Left renal pelvis (tissue), 4 donors: ENCODE measurements around the gene MRPL1. TPM values are rescaled to one million over a fixed set of nuclear protein-coding genes. Genes with fewer than 3 reads are reported as not detected.

Source experiments
- DNase-seq, 4 donors: peaks; one replicate each; pipeline ENCODE4 v3.0.0-alpha.2; 2013; ENCODE audit warnings: low read depth in 4 of 4, low spot score in 3 of 4
- polyA plus RNA-seq, 4 donors: library from polyadenylated mRNA; unstranded; fragments of 120-200 nt; gene quantifications; one replicate each; pipeline ENCODE4 v1.2.1, GENCODE V29; 2013; ENCODE audit not compliant: insufficient read length in 4 of 4

MRPL1 gene
- 10 to 100 TPM; 41.9 to 64.0 (median 58.9) TPM for polyA plus RNA-seq

- DNase-seq = peak; percentile 81 to 94 (median 88)
These were observed at the start of gene MRPL1 for GRCh38 chr4:77862478-77863216. MRPL1 (plus strand) TSS chr4:77862830; CDS start chr4:77862849, 19 bp downstream.

DNA sequence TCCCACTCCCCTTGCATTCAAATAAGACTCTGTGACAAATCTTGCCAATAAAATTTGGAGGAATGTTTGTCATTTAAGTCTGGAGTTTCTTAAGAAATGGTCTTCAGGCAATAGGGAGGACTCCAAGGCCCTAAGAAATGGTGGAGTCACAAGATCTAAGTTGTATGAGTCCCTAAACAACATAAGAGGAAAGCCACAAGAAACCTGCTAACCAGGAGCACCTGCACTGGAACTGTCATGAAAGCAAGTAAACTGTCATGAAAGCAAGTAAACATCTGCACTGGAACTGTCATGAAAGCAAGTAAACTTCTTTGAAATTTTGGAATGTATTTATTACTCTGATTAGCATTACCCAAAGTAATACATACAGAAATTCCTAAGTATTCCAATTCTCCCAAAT, 47.0 kb upstream of the MRPL1 start:
- no peak for DNase-seq

GRCh38 chr4:77816546-77816945, 46.1 kb upstream of the MRPL1 start:
- DNase-seq = no peak

DNA sequence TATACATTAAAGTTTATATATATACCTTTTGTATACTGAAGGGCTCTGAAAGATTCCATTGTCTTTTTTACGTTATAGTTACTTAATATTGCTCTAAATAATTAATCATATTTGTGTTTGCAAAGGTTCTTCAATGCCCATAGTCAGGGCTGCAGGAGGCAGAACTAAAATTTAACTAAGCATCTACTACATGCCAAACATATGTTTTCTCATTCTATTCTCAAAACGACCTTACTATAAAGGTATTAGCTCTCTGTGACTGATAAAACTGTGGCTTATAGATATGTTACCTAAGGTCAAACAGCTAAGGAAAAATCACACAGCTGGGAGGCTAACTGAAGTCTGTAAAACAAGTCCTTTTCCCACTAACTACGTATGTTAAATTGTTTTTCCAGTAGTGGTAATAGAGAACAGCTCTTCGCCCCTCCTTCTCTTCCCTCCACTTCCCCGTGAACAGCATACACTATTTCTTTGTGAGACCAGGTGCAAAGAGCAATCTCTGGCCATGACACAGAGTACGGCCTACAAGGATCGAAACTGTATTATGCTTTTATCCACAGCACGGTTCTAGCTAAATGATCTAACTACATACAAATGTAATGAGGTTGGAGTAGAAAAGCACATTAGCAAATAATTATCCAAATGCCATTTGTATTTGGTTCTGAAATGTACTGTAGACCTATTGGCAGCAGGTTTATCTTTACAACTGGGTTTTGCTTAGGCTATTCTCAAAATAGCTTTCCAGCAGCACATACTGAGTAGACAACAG, 45.1 kb upstream of the MRPL1 start:
- peak in 2 of 4 donors; percentile 16 to 20 for DNase-seq

- peak; percentile 60 to 71 (median 68) for DNase-seq
These were observed 44.5 kb upstream of the MRPL1 start for GRCh38 chr4:77818073-77818601.

DNA sequence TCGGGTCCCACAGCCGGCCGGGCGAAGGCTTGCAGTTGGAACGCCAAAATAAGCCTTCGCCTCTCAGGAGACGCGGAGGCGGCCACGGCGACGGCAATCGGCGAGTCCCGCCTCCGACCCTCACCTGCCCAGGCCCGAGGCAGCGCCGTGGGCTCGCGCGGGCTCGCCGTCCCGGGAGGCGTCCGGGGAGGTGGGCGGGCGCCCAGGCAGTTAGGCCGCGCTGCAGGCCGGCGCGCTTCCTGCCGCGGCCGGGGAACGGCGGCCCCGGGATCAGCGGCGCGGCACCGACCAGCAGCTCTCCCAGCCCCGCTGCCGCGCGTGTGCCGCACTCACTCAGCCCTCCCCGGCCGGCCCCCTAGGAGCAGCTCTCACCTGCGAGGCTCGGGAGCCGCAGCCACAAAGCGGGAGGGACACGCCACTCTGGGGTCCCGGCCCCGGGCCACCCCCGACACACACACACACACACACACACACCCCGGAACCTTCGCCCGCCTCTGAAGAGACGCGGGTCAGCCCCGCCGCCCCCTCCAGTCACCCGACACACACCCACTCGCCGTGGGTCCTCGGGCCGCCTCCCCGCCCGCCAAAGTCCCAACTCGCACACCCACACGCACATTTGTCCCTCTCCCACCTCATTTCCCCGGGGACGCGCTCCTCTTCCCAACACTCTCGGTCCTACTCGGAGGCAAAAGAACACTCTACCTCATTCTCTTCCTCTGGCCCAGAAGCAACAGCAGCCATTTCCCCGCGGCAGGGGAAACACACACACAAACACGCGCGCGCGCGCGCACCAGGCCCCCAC, 43.8 kb upstream of the MRPL1 start, which contains the start of gene CNOT6L:
CNOT6L (minus strand) TSS at position 767 of the 802 bp plus-strand sequence; CDS start at position 707, 60 bp downstream.
- DNase-seq = peak; percentile 51 to 68 (median 57)

- DNase-seq = no peak
These were observed 43.2 kb upstream of the MRPL1 start for GRCh38 chr4:77819404-77819842.

DNA sequence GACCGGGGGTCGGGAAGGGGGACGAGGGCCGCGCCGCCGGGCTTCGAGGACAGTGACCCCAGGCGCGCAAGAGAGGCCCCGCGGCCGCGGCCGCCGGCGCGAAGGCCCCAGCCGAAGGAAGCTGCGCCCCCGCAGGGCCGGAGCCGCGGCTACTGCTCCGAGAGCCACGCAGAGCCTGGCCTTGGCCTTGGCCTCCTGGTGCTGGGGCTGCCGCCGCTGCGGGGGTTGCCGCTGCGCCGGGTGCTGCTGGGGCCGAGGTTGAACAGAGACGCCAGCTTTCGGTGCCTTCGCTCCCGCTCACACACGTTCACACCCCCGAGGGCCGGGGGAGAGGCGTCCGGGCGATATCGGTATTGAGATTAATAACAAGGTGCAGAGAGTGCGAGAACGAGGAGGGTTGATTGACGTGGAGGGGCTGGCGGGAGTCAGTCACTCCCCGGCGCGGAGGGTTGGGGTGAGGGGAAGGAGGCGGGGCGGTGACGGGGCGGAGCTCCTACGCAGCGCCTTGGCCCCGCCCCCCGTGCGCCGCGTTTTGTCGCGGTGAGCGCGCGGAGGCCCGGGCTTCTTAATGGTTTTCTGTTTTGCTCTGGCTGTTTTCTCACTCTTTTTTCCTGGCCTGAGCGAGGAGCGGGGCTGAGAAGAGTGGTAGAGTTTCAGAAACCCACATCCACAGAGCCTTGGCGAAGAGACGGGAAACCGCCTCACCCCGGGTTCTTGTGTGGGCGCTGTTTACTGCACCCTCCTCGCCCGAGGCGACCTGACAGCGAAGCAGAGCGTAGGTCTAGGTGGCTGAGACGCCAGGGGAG, 42.6 kb upstream of the MRPL1 start:
- DNase-seq = peak; percentile 81 to 87 (median 83)

GRCh38 chr4:77820649-77821561, 41.7 kb upstream of the MRPL1 start:
- DNase-seq = no peak

DNA sequence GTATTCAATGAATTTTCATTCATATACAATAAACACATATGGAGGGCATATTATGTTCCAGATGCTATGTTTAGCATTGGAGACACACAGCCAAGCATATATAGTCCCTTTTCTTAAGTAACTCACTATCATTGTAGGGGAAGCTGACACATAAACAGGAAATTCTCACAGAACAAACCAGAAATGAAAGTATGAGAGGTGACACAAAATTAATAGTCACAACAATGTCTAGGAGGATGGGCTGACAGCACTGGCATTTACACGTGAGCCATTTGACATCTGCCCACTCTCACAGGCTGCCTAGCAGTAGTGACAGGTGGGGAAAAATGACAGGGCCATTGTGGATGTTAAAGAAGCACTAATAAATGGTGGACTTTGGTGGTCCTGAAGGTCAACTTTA, 40.9 kb upstream of the MRPL1 start:
- DNase-seq = no peak

GRCh38 chr4:77826275-77826674, 36.4 kb upstream of the MRPL1 start:
- DNase-seq = no peak

DNA sequence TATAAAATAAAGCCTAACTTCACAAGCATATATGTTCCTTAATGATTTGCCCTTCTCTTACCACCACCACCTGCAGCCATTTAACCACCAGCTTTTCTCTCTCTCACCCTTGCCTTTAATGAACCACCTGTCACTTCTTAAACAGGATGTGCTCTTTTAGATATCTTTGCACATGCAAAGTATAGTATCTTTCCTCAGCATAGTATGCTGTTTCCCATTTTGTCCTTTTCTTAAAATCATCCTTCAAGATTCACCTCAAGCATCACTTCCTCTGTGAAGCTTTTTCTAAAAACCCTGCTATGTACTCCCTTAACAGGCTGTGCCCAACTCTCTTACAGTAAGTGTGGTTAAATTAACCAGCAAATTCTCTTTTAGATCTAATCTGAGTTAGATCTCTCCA, 35.3 kb upstream of the MRPL1 start:
- no peak for DNase-seq

- DNase-seq = no peak
These were observed 29.4 kb upstream of the MRPL1 start for GRCh38 chr4:77833126-77833724.

- DNase-seq = no peak
These were observed 28.2 kb upstream of the MRPL1 start for GRCh38 chr4:77834403-77834802.

DNA sequence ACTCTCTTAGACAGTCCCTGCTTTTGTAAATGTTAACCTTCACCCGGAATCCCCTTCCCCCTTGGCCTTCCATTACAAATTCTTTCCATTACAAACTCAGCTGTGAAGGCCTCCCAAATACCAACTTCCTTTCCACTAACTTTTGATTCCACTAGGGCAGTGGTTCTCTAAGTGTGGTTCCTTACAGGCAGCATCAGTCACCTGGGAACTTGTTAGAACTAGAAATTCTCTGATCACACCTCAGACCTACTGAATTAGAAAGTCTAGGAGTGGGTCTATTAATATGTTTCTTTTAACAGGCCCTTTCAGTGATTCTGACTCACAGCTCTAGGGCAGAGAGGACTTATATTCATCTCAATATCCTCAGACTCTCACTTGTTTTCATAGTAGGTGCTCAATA, 19.0 kb upstream of the MRPL1 start:
- no peak for DNase-seq

DNA sequence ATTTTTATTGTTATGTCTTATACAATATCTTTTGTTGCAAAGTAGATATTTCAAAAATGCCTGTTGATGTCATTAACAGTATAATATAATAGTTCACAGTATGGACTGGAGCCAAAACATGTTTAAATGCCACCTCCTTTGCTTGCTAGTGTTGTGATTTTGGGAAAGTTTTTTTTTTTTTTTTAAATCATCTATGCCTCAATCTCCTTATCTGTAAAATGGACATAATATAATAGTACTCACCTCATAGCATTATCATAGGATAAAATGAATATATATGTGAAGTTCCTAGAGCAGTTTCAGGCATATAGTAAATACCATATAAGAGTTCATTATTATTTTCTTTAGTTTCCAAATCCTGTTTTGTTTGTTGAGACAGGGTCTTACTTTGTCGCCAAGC, 18.3 kb upstream of the MRPL1 start:
- no peak for DNase-seq

GRCh38 chr4:77845400-77845799, 17.2 kb upstream of the MRPL1 start:
- DNase-seq = no peak

- no peak for DNase-seq
These were observed 16.7 kb upstream of the MRPL1 start for GRCh38 chr4:77845929-77846328.
